ENCODE data around the gene PI4K2B. TPM values are rescaled to one million over a fixed set of nuclear protein-coding genes. Genes with fewer than 3 reads are reported as not detected.

Gene PI4K2B
- total RNA-seq, 1 experiment from 2014 or later: 10.3 TPM

GRCh38 chr4:25198713-25199112 lies 35.1 kb upstream of the PI4K2B start:
- Histone ChIP-seq H3K79me1 (ENCODE audit: insufficient read depth, low read depth, low read length, poor library complexity, severe bottlenecking) (no peaks in the 10 kb centered on the region), H2BK12ac (ENCODE audit: insufficient read length, low read depth, low read length) (no peak overlapping the region), H3K14ac (ENCODE audit: insufficient read depth, low read length) (no peak overlapping the region), H2BK5ac (ENCODE audit: insufficient read length, low read length) (no peak overlapping the region), H4K91ac (ENCODE audit: insufficient read length, low read depth, low read length) (no peak overlapping the region), H2AFZ (ENCODE audit: low read length) (no peak overlapping the region), H3K4me1 (ENCODE audit: insufficient read depth, low read length) (no peaks in the 10 kb centered on the region), H4K20me1 (ENCODE audit: control insufficient read depth, insufficient read depth, insufficient read length) (no peaks in the 10 kb centered on the region), H3K23ac (ENCODE audit: insufficient read length, low read depth, low read length) (no peak overlapping the region), H3K79me2 (ENCODE audit: insufficient read depth, low read length) (no peaks in the 10 kb centered on the region), H3K9me3 (ENCODE audit: control insufficient read depth, low read depth, low read length) (no peaks in the 10 kb centered on the region), H2BK120ac (ENCODE audit: low read depth, low read length, poor library complexity, severe bottlenecking) (no peak overlapping the region), H2AK5ac (ENCODE audit: insufficient read length, low read length) (no peak overlapping the region), H3K27me3 (ENCODE audit: insufficient read depth, low read length) (no peaks in the 10 kb centered on the region), H4K5ac (ENCODE audit: insufficient read length, low read depth, low read length) (no peak overlapping the region), H3K23me2 (ENCODE audit: insufficient read length, low read depth, low read length, poor library complexity, severe bottlenecking) (no peaks in the 10 kb centered on the region), H3K18ac (ENCODE audit: insufficient read length, low read depth, low read length) (no peak overlapping the region), H3K9ac (ENCODE audit: extremely low read depth, insufficient read length, low read length) (no peak overlapping the region), H2BK20ac (ENCODE audit: low read depth, low read length, poor library complexity, severe bottlenecking) (no peak overlapping the region), H3K4me2 (ENCODE audit: insufficient read depth, insufficient read length, low read length) (no peak overlapping the region), H4K8ac (replicated peaks; ENCODE audit: insufficient read length, low read depth, low read length) (no peak overlapping the region), H3K4ac (ENCODE audit: low read depth, low read length) (no peak overlapping the region), H2BK15ac (ENCODE audit: low read depth, low read length) (no peak overlapping the region), H3T11ph (ENCODE audit: low read length) (no peak overlapping the region), H3K56ac (ENCODE audit: insufficient read length, low read depth, low read length) (no peak overlapping the region), H3K27ac (ENCODE audit: insufficient read length, low read depth, low read length) (no peak overlapping the region)
- H3K27me3 Mint-ChIP-seq (ENCODE audit: low read depth): no peaks in the 10 kb centered on the region
- H3K27ac Mint-ChIP-seq: no peak overlapping the region
- H3K4me3 Mint-ChIP-seq: no peak overlapping the region
- no CpG with 5 or more reads among the region's 2 CpGs for WGBS (ENCODE audit: extremely low coverage, insufficient read length, low lambda C conversion rate)
- no peaks in the 10 kb centered on the region for H3K4me1 Mint-ChIP-seq
- no peak for DNase-seq
- H3K9me3 Mint-ChIP-seq: no peaks in the 10 kb centered on the region; a peak in 1 of 5 replicates
- H3K36me3 Mint-ChIP-seq (ENCODE audit: insufficient read depth in 1 of 3, low read depth in 3 of 3): no peaks in the 10 kb centered on the region
- TF ChIP-seq CTCF (conservative IDR thresholded peaks at IDR 0.05): no peak

All from H9 (cell line).